ENCODE results near the gene IDI2.

IDI2 gene

GRCh38 chr10:980468-981093 is 45.1 kb downstream of the IDI2 start:
- no peak for DNase-seq (ENCODE audit: low read depth in 2 of 2)

- no peak for DNase-seq (ENCODE audit: low read depth in 2 of 2)
Observed at GRCh38 chr10:978826-979421, 46.7 kb downstream of the IDI2 start.

DNA sequence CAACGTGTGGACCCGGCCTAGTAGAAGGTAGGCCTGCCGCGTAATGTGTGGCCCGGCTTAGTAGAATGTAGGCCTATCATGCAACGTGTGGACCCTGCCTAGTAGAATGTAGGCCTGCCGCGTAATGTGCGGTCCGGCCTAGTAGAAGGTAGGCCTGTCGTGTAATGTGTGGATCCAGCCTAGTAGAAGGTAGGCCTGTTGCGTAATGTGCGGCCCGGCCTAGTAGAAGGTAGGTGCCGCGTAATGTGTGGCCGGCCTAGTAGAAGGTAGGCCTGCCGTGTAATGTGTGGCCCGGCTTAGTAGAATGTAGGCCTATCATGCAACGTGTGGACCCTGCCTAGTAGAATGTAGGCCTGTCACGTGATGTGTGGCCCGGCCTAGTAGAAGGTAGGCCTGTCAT is 49.3 kb downstream of the IDI2 start:
- DNase-seq (ENCODE audit: low read depth in 2 of 2) = no peak

DNA sequence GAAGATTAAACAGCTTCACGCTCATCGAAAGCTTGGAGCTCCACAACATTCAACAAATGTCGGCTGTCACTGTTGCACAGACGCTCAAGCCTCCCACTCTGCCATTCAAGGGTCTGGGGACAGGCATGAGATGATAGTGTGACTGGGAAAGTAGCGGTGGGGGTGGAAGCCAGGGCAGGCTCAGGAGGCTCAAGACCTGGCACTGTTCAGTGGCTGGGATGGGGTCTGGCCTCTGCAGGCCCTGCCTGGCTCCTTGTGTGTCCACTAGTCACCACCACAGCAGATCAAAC is 50.9 kb downstream of the IDI2 start:
- no peak for DNase-seq (ENCODE audit: low read depth in 2 of 2)

DNA sequence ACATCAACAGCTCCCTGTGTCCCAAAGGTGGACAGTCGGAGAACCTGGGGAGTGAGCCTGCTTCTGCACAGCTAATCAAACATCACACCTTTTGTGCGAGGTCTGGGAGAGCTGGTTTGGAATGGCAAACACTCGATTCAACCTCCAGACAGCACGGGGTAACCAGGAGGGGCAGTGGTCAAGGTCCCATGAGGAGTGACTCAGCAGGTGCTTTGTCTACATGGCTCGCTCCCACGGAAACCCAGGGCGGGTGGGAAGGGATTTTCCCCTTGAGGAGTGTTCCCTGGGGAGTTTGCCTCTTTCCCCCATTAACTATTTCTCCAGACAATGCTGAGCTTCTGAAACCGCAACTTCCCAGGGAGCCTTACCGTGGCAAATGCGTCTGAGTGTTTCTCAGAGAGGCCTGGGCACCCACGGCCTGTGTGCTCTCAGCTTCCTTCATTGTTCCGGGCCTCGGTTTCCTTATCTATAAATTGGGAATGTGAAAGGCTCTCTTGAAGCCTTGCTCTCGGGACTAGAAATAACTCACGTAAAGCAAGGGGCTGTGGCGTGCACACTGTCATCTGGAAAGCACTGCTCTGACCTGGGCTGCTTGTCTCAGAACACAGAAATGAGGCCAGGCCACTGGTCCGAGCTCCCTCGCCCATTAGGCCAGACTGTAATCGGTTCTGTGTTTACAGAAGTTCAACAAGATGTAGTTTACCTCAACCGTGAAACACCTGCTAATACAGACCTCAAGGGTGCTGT is 51.4 kb downstream of the IDI2 start:
- DNase-seq (ENCODE audit: low read depth in 2 of 2) = no peak

GRCh38 chr10:972763-973162 is 52.9 kb downstream of the IDI2 start:
- DNase-seq (ENCODE audit: low read depth in 2 of 2) = no peak

DNA sequence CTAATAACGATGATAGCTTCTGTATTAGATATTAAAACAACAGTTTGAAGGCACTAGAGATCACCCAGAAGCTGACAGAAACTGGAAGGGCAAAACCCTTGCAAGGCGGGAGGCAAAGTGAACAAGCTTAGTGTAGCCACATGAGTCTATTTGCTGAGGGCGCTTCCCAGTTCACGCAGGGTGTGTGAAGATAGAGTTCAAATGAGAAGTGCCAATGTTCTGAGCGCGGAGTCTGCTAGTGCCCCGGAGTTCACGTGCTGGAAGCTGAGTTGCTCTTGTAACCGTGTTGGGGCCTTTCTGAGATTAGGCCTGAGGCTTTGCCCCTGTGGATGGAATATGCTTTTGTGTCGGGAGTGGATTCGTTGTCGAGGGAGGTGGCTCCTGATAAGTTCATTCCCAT is 54.0 kb downstream of the IDI2 start:
- no peak for DNase-seq (ENCODE audit: low read depth in 2 of 2)

GRCh38 chr10:971150-971542 is 54.5 kb downstream of the IDI2 start:
- DNase-seq (ENCODE audit: low read depth in 2 of 2) = no peak

DNA sequence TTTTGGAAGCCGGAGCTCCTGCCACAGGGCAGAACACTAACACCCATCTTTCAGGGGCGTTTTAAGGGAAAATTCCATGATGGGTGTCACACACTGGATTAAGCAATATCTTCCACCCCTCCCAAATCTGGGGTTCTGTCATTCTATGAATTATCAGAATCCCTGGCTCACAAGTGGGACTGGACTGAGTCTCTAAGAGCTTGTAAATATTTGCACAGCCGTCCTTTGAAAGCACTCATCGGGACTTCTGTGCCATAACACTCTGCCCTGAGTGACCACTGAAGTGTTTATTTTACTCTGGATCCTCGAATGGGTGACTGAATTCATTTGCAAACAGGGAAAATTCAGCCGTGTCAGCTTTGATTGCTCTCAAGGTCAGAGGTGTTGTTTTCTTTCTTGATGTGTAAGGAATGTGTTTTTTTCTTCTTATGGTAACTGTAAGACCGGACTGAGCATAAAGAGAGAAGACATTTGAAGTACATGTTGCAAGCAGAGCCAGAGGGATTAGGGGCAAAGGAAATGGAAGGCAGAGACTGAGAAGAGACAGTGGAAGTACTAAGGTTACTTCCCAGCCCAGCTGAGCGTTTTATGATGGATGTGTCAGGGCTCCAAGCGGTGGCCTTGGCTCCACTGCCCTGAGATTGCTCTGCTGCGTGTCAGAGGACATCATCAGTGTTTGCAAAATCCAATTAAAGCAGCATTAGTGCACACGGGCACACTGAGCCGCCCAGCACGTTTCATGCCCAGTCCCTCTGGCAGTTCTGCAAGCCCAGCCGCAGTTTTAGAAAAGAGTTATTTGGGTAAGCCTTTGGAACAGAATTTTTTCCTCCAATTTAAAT is 55.1 kb downstream of the IDI2 start:
- DNase-seq (ENCODE audit: low read depth in 2 of 2) = no peak

DNA sequence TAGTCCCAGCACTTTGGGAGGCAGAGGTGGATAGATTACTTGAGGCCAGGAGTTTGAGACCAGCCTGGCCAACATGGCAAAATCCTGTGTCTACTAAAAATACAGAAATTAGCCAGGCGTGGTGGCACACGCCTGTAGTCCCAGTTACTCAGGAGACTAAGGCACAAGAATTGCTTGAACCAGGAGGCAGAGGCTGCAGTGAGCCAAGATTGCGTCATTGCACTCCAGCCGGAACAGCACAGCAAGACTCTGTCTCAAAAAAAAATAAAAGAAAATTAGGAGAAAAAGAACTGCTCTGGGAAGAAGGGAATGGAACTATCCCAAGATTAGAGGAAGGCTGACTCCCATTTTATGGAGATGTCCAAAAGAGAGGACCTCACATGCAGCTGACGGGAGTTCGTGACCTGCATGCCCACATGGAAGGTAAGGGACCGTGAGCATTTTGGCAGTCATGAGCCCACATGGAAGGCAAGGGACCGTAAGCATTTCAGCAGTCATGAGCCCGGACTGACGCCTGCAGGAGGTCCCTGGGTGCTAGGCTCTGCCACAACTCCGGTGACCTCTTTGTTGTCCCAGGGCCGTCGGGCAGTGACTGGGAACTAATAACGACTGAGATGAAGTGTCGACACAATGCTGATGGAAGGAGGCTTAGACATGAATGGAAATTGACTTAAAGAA is 56.0 kb downstream of the IDI2 start:
- no peak for DNase-seq (ENCODE audit: low read depth in 2 of 2)
